ENCODE results near the gene PEPD.

Gene PEPD

DNA sequence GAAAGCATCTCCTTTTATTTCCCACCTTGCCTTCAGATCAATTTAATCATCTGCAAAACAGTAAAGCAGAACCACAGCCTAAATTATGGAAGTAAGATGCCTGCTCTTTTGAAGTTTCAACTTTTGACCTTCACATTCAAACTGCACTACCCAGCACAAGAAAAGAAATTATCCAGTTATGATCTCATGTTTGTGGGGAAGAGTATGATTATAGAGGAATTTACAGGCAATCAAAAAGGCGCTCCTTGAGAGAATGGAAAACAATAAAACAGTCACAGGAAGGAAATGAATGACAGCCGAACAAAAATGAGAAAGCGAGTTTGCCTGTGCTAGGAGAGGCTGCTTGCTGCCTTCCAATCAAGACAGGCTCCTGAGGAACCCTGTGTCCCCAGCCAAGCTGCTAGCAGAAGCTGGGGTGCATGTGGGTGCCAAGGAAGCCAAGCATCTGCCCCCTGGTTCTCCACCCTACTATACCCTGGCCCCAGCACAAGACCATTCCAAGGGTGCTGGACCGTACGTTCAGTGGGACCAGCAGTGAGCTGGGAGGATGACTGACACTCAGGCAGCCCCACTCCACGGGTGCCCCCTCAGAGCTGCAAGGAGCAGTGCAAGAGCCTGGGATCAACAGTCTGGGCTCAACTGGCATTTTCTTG lies 47.8 kb downstream of the PEPD start:
- no peak for DNase-seq (ENCODE audit: low read depth in 2 of 2)

DNA sequence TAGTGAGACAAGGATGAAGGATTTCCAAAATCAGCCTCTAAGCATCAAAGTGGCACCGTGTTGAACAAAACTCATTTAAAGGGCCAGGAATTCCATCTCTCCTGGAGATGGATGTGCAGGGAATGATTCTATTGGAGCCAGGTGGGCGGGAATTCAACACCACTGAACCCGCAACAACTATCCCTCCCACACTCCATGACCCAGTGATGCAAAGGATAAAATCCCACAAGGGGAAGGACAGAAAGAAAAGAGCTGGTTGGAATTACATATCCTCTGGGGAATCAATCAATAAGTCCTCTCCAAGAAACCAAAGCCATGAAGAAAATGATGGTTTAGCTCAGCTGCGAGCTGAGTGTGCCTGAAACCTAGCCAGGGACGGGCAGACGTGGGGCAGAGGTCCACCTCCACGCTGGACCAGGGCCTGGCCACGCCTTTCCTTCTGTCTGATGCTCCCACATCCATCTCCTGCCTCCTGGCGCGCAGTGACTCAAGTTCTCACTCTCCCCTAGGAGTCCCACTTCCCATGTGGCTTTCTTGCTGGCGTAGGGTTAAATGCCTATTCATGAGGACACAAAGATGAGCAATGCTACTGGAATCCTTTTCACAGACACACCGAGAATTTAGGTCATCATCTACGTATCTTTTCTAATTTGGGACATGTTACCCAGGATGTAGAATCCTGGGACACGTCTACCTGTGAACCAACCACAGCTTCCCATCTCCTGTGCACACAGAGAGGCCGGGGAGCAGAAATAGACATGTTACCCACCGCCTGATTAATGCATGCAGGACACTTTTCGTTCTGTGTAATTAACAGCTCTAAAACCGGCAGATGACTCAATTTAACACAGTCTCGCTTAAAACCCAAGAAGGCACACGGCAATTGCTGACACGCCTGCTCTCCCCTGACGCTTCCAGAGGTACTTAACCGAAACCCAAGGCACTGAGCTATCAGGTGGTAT lies 48.6 kb downstream of the PEPD start:
- DNase-seq (ENCODE audit: low read depth in 2 of 2) = no peak

DNA sequence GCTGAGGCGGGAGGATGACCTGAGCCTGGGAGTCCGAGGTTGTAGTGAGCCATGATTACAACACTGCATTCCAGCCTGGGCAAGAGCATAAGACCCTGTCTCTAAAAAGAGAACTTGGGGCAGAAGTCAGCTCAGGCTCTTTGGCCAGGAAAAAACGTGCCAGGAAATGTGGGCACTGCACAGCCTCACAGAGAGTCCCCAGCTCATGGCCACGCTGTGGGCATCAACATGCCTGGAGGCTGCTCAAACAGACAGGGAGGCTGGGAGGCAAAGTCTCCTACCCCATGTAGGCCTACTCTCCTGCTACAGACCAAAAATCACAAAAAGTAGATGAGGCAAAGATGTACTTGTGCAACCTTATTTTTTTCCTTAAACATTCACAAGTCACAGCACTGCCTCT lies 49.4 kb downstream of the PEPD start:
- no peak for DNase-seq (ENCODE audit: low read depth in 2 of 2)

DNA sequence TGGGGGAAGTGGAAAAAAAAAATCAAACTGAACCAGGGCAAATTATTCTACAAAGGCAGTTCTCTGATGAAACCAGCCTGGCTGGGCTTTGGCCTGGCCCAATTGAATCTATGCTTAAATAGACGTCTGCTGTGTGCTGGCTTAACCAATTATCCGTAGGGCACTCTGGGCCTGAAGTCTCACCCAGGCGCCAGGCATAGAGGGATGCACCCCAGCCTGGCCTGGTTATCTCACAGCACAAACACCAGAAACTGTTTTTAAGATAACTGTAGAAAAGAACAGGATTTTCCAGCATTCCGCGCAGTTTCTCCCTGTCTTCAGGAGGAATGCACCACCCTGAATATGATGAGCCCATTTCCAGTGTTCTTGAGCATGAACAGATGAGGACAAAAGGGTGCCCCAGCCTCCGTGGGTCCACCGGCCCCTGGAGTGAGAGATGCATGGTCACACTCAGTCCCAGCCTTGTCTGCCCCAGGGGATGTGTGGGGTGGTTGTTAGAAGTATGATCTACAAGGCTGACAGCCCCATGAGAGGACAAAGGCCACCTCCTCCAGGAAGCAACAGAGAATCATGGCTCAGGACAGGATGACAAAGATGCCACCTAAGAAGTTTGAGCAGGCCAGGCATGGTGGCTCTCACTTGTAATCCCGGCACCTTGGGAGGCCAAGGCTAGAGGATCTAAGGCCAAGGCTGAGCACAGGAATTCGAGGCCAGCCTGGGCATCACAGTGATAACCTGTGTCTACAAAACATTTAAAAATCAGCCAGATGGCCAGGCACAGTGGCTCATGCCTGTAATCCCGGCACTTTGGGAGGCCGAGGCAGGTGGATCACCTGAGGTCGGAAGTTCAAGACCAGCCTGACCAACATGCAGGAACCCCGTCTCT lies 50.2 kb downstream of the PEPD start:
- no peak for DNase-seq (ENCODE audit: low read depth in 2 of 2)

DNA sequence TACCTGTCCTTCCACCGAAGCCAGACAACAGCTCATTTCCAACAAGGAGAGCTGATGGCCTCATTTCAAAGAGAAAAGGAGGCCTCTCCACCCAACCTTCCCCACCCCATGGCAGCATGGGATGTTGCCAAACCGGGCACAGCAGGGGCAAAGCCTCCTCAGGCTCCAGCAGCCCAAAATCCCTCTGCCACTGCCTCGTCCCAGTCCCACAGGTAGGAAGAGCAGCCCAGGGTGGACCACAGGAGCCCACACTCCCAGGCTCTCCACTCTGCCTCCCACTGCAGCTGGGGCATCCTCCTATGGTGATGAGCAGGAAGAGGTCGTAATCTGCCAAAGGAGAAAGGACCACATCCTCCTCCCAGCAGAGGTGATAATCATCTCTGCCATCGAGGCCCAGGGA lies 50.9 kb downstream of the PEPD start:
- no peak for DNase-seq (ENCODE audit: low read depth in 2 of 2)

DNA sequence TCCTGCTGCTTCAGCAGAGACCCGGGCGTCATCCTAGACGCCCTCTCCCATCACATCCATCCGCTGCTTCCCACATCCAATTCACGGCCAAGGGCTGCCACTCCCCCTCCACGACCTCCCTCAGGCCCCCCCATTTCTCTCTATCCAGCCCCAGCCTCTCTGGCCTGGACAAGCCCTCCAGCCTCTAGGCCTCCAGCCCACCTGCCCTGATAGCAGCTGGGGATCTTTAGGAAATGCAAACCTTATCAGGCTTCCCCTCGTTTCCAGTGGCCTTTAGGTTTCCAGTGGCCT lies 51.6 kb downstream of the PEPD start:
- DNase-seq (ENCODE audit: low read depth in 2 of 2) = no peak

DNA sequence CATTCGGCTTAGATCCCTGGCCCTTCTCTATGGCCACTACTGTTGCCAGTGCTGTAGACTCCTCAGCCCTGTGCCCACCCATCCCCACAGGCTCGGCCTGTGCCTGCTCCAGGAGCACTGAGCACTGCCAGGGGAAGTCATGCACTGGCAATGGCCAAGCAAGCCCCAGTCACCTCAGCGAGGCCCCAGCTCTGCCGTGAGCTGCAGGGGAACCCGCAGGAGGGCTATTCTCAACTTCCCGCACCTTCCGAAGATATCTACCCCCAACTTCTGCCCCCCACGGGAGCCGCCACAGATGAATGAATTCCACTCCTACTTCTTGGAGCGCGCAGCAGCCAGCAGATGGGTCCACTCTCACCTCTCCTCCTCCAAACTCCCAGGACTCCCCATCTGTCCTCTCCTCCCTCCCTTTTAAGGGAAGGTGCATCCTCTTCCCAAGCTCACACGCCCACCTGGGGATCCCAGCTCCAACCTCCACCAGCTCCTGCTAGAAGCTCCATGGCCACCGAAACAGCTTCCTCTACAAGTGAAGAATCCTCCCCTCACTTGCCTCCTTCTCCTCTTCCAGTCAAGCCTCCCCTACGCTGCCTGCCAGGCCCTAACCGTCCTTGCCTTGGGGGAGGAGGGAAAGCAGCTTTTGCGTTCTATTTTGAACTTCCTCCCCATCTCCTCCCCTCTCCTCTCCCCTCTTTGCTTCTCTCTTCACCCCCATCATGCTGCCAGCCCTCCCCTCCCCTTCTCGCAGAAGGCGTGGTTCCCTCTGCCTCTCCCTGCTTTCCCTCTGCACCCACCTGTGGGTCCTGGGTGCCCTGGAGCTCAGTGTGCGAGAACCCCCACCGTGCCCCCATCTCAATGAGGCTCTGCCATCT lies 52.2 kb downstream of the PEPD start:
- no peak for DNase-seq (ENCODE audit: low read depth in 2 of 2)

DNA sequence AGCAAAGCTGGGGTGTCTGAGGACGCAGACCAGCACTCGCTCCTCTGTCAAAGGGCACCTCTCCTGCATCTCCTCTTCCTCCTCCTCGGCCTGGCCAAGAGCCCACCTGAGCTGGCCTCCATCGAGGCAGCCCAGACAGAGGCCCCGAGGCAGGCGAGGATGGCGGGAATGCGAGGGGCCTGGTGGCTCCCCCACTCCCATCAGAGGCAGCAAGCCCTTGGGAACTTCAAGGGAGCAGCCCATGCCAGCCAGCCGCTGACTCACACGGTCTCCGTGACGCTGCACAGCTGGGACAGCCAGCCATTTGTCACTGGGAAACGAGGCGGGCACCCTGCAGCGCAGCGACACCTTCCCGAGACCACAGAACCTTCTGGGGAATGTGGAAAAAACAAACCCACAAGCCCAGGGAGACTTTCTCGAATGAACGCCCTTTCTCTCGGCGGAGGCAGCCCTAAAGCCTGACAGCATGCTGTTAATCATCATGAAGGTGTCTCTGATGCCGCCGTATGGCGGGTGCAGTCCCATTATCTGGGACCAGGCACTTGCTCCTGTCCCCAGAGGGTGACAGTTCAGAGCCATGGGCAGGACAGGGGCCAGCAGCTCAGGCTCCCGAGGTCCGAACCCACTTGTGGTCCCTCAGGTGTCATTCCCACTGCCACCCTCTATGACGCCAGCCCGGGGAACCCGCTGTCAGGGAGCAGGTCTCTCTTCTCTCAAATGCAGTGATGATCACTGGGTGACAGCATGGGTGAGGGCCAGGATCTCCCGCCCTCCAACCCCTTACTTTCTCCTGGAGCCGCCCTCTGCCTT lies 53.0 kb downstream of the PEPD start:
- DNase-seq (ENCODE audit: low read depth in 2 of 2) = no peak

DNA sequence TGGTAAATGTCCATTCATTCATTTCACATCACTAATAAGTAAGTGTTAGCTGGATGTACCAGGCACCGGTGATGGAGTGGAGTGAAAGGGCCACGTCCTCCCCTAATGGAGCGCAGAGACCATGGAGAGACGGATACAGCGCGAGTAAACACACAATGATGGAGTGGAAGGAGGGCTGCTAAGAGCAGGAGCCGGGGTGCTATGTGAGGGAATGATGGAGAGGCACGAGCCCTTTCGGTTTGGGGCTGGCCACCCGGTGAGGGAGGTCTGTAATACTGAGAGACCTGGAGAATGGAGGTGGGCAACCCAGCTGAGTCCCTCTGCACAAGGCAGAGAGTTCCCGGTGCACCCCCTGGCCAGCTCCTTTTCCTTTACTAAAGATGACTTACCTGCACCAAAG lies 53.7 kb downstream of the PEPD start:
- no peak for DNase-seq (ENCODE audit: low read depth in 2 of 2)

DNA sequence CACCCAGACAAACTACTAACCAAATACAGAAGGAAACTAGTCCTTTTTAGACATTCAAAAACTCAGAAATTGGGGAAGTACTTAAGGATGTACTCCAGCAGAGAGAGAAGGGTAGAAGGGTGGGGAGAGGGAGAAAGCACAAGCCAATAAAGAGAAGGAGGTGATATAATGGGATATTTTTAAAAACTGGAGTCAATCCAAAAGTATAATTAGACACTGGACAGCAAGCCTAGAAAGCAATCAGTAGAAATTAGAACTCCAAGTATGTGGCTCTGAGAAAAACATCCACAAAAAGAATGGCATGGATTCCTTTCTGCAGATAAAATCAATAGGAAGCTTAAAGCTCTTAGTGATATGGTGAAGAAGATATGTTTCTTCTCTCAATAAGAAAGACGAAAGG lies 55.8 kb downstream of the PEPD start:
- no peak for DNase-seq (ENCODE audit: low read depth in 2 of 2)

DNA sequence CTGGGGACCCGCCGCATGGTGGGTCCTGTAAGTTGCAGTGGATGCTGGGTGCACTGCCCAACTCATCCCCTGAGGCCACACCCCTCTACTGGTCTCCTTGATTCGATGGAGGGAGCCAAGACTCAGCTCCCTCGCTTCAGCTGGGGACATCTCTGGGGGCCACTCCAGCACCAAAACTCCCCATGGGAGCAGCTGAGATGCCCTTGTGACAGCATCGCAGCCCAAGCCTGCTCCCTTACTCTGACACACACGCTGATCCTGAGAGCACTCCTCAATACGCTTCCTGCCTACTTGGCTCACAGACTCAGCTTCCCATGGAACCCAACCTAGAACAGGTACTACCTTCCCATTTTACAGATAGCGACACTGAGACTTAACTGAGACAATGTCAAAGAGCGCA lies 56.2 kb downstream of the PEPD start:
- DNase-seq (ENCODE audit: low read depth in 2 of 2) = no peak

DNA sequence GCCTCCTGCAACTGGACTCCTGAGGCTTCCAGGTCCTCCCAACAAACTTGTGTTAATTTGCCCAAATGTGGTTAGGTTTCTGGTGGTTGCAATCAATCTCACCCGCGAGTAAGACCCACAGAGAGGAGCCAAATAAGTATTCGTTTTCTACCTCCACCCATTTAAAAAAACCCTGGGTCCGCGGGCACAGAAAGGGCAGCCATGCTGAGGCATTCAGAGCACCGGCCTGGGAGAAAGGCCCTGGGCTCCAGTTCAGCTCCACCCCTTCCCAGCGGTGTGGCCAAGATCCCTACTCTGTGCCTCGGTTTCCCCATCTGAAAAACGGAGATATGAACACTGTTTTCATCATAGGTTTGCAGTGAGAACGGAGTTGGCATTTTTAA lies 56.9 kb downstream of the PEPD start:
- no peak for DNase-seq (ENCODE audit: low read depth in 2 of 2)

DNA sequence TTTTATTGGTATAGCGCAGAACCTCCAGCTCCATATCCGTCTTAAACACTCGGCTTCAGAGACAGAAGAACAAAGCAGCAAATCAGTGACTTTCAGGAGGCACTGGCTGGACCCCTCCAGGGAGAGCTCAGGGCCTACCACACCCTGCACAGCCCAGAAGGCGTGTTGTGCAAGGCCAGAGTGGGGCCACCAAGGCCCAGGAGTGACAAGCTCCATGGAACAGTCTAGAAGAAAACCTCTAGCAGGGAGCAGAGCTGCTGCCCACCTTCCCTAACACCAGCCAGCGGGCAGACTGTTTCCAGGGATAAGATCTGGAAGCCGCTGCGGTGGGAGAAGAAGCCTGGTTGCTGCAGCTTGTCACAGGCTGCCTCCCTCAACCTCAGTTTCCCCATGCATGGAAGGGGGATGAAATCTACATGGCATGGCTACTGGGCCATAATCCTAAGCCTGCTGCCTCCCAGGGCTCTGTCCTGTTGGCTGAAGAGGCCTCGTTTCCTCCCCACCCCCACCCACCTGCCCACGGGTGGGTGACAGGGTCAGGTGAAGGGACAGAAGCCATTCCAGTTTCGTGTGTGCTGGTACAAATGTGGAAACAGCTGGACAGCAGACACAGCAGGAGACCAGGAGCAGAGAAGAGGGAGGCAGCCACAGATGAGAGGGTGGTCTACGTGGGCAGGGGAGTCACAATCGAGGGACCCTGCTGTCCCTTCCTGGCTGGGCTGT lies 57.4 kb downstream of the PEPD start:
- DNase-seq (ENCODE audit: low read depth in 2 of 2) = no peak

DNA sequence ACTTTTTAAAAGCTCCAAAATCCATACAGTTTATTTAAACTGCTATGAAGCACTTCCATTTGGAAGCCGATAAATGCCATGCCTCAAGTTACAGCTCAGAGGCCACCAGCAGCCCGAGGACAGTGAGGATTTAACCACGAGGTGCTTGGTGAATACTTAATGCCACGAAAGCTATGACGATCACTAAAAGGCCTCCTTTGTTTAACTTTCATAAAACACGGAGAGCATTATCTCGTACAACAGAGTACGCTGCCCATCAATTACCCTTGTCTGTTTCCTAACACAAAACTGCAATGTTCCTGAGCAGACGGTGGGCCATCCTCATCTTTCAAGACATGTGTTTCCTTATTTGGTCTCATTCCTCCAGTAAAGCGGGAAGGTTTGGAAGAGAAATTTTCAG lies 58.4 kb downstream of the PEPD start:
- no peak for DNase-seq (ENCODE audit: low read depth in 2 of 2)

DNA sequence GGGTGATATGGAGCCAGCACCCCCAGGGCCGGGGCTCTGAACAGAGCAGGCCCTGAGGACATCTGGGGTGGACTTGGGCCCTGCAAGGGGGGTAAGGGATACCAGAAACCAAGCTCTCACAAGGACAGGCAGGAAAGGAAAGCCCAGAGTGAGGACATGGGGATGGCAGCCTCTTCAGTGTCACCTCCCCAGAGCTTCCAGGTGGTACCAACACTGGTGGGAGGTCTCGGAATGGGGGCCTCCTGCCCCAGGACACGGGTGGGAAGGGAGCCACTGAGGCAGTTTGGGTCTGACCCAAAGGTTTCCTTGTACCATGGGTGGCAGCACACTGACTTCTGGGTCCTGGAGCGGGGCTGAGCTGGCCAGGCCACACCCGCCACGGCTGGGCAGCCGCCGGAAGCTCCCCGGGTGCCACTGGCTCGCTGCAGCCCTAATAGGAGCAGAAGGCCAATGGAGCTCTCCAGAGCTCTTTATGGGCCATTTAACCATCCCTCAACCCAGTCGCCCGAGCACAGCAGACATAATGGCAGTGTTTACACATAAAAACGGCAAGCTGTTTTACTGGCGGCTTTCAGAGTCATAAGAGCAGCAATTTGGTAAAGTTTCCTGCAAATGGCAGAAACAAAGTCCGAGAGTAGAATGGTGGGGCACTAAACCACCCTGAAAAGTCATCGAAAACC lies 59.3 kb downstream of the PEPD start:
- DNase-seq (ENCODE audit: low read depth in 2 of 2) = no peak

DNA sequence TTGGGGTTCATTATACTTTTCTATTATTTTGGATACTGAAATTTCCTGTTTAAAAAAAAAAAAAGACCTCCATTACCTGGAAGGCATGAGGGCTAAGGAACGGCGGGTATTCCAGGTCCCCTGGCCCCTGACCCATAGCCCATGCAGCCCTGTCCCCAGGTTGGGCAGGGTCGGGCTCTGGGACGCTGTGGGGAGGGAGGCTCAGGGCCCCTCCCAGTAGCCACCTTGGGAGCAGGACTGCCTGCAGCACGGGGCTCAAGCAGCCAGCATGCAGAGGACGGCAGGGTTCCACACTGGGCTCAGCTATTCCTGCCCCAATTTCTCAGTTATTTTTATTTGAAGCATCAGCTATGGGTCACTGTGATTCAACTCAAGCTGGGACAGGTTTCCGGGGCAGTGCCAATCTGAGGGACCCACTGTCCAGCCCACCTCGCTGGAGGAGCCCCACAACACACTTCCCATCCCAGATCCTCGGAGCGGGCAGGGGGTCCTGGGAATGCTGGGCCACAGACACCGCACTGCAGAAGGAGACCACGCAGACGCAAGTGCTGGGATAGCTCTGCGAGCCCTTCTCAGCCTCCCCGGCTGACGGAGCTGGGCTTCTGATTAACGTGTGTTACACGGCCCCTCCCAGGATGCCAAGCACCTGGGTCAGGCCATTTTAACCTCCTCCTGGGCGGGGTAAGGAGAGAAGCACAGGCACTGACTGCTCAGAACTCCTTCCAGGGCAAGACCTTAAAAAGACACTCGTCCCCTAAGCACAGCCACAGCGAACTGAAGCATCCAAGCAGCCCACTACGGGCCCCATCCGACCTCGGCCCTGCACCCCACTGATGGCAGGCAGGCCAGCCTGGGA lies 60.1 kb downstream of the PEPD start:
- DNase-seq (ENCODE audit: low read depth in 2 of 2) = no peak

DNA sequence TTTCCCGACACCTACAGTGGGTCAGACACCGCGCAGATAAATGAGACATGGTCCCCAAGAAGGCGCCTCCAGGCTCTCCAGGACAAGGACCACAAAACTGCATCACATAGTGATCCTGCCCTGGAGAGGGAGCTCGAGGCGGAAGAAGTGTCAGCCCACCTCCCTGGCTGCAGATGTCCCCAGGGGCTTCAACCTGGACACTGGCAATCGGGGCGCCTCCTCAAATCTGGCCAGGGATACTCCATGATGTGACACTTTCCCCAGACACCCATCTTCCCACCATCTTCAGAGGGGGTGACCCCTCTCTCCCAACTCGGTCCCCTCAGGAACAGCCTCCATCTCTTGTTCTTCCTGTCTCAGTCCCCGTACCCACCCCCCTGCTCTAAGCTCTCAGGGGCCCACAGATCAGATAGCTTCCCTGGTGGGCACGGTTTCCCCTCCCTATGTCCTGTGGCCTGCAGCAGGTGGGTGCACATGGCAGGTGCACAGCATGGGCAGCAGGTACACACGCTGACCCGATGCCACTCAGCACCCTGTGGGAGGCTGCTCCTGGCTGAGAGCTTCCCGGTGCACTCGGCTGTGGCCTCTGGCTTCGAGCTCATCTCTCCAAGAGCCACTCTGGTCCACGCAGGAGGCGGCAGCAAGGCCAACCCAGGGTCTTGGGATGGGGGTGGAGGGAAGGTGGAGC lies 61.2 kb downstream of the PEPD start:
- no peak for DNase-seq (ENCODE audit: low read depth in 2 of 2)
